Neuron (in vitro differentiated cells): Measurements from ENCODE around the gene HAUS1.

ENCODE experiments used
- H2AFZ ChIP-seq: one replicate; pipeline ENCODE4 v1.6.1; 2013; ENCODE audit warnings: low read depth, mild to moderate bottlenecking, inconsistent platforms, low read length, moderate library complexity
- H3K27me3 ChIP-seq: one replicate; pipeline ENCODE4 v1.6.1; 2013; ENCODE audit warnings: low read length; ENCODE audit not compliant: insufficient read depth
- H3K36me3 ChIP-seq: one replicate; pipeline ENCODE4 v1.6.1; 2013; ENCODE audit warnings: low read length; ENCODE audit not compliant: insufficient read depth
- H3K4me1 ChIP-seq: one replicate; pipeline ENCODE4 v1.6.1; 2013; ENCODE audit warnings: low read length; ENCODE audit not compliant: insufficient read depth
- H3K4me3 ChIP-seq: 2 replicates; pipeline ENCODE4 v1.5.1; 2013; ENCODE audit warnings: mild to moderate bottlenecking, low read length, moderate library complexity
- H3K9me3 ChIP-seq: one replicate; pipeline ENCODE4 v1.6.1; 2013; ENCODE audit warnings: low read length

HAUS1 gene

GRCh38 chr18:46104128-46104911, at the start of gene HAUS1:
Gene HAUS1, plus strand, starts transcription at chr18:46104385. Its CDS starts 27 bp downstream, at chr18:46104412.
- H3K27me3 ChIP-seq: no peaks in the 10 kb centered on the region
- peak within 1 kb of the TSS; percentile 88 for H2AFZ ChIP-seq
- H3K4me1 ChIP-seq: peaks cover 5% of the 10 kb centered on the region
- H3K9me3 ChIP-seq: no peaks in the 10 kb centered on the region
- H3K36me3 ChIP-seq: peaks cover 19% of the 10 kb centered on the region
- peak within 1 kb of the TSS; percentile 89 for H3K4me3 ChIP-seq

- H3K27me3 ChIP-seq: no peaks in the 10 kb centered on the region
- H3K9me3 ChIP-seq: no peaks in the 10 kb centered on the region
- no peaks in the 10 kb centered on the region for H3K4me1 ChIP-seq
- H2AFZ ChIP-seq: no peak overlapping the region
- H3K36me3 ChIP-seq: no peaks in the 10 kb centered on the region
- H3K4me3 ChIP-seq: no peak overlapping the region
Measured at GRCh38 chr18:46054956-46055837, 49.0 kb upstream of the HAUS1 start.

GRCh38 chr18:46055838-46056230, 48.4 kb upstream of the HAUS1 start:
- no peak overlapping the region for H3K4me3 ChIP-seq
- no peak overlapping the region for H2AFZ ChIP-seq
- H3K36me3 ChIP-seq: no peaks in the 10 kb centered on the region
- no peaks in the 10 kb centered on the region for H3K27me3 ChIP-seq
- no peaks in the 10 kb centered on the region for H3K9me3 ChIP-seq
- H3K4me1 ChIP-seq: no peaks in the 10 kb centered on the region

GRCh38 chr18:46060359-46060841, 43.8 kb upstream of the HAUS1 start:
- Histone ChIP-seq H2AFZ (no peak overlapping the region), H3K27me3 (no peaks in the 10 kb centered on the region), H3K9me3 (no peaks in the 10 kb centered on the region), H3K4me3 (no peak overlapping the region), H3K4me1 (no peaks in the 10 kb centered on the region), H3K36me3 (no peaks in the 10 kb centered on the region)

GRCh38 chr18:46061387-46061786, 42.8 kb upstream of the HAUS1 start:
- Histone ChIP-seq H3K36me3 (no peaks in the 10 kb centered on the region), H3K4me3 (no peak overlapping the region), H3K27me3 (no peaks in the 10 kb centered on the region), H3K9me3 (no peaks in the 10 kb centered on the region), H3K4me1 (no peaks in the 10 kb centered on the region), H2AFZ (no peak overlapping the region)

- Histone ChIP-seq H3K4me1 (no peaks in the 10 kb centered on the region), H3K27me3 (no peaks in the 10 kb centered on the region), H2AFZ (no peak overlapping the region), H3K9me3 (no peaks in the 10 kb centered on the region), H3K4me3 (no peak overlapping the region), H3K36me3 (no peaks in the 10 kb centered on the region)
Measured at GRCh38 chr18:46061796-46062195, 42.4 kb upstream of the HAUS1 start.

GRCh38 chr18:46062781-46063180, 41.4 kb upstream of the HAUS1 start:
- no peak overlapping the region for H2AFZ ChIP-seq
- no peaks in the 10 kb centered on the region for H3K4me1 ChIP-seq
- H3K36me3 ChIP-seq: no peaks in the 10 kb centered on the region
- H3K9me3 ChIP-seq: peaks cover 2% of the 10 kb centered on the region
- no peaks in the 10 kb centered on the region for H3K27me3 ChIP-seq
- no peak overlapping the region for H3K4me3 ChIP-seq

- Histone ChIP-seq H3K27me3 (no peaks in the 10 kb centered on the region), H3K36me3 (no peaks in the 10 kb centered on the region), H3K9me3 (peaks cover 2% of the 10 kb centered on the region), H3K4me1 (peaks cover 9% of the 10 kb centered on the region), H3K4me3 (no peak overlapping the region), H2AFZ (no peak overlapping the region)
Measured at GRCh38 chr18:46067438-46068007, 36.7 kb upstream of the HAUS1 start.

GRCh38 chr18:46068763-46069162, 35.4 kb upstream of the HAUS1 start:
- Histone ChIP-seq H3K4me3 (no peak overlapping the region), H3K4me1 (peaks cover 9% of the 10 kb centered on the region)

GRCh38 chr18:46069524-46069923, 34.7 kb upstream of the HAUS1 start:
- peaks cover 2% of the 10 kb centered on the region for H3K9me3 ChIP-seq

More at GRCh38 chr18:46068763-46069162, 35.4 kb upstream of the HAUS1 start:
- no peaks in the 10 kb centered on the region for H3K27me3 ChIP-seq
- H3K9me3 ChIP-seq: peaks cover 2% of the 10 kb centered on the region
- H3K36me3 ChIP-seq: no peaks in the 10 kb centered on the region
- H2AFZ ChIP-seq: no peak overlapping the region

GRCh38 chr18:46070232-46070631, 34.0 kb upstream of the HAUS1 start:
- Histone ChIP-seq H2AFZ (no peak overlapping the region), H3K4me3 (no peak overlapping the region), H3K36me3 (no peaks in the 10 kb centered on the region), H3K9me3 (peaks cover 2% of the 10 kb centered on the region), H3K27me3 (no peaks in the 10 kb centered on the region), H3K4me1 (peaks cover 9% of the 10 kb centered on the region)

More at GRCh38 chr18:46069524-46069923, 34.7 kb upstream of the HAUS1 start:
- H3K4me1 ChIP-seq: peaks cover 9% of the 10 kb centered on the region
- H3K27me3 ChIP-seq: no peaks in the 10 kb centered on the region
- H3K4me3 ChIP-seq: no peak overlapping the region
- H3K36me3 ChIP-seq: no peaks in the 10 kb centered on the region
- H2AFZ ChIP-seq: no peak overlapping the region

- Histone ChIP-seq H3K27me3 (no peaks in the 10 kb centered on the region), H2AFZ (peak overlapping the region; percentile 83), H3K36me3 (no peaks in the 10 kb centered on the region), H3K4me3 (peak overlapping the region; percentile 64), H3K4me1 (peaks cover 9% of the 10 kb centered on the region), H3K9me3 (peaks cover 2% of the 10 kb centered on the region)
Measured at GRCh38 chr18:46070815-46071652, 33.2 kb upstream of the HAUS1 start.
